DOHH2 (cell line): ENCODE data around the gene GLRA1.

Experiments used
- H3F3A ChIP-seq: fragments of 200-600 bp; sonication (generic), shearing (Covaris generic); 2 replicates; pipeline ENCODE4 v1.6.0; 2016; ENCODE audit warnings: antibody characterized with exemption, mild to moderate bottlenecking; ENCODE audit not compliant: control insufficient read depth, insufficient read depth
- H3K27ac ChIP-seq: fragments of 200-600 bp; sonication (generic); 2 replicates; pipeline ENCODE4 v1.5.1; 2014; ENCODE audit warnings: low read depth, mild to moderate bottlenecking, low read length, moderate library complexity
- H3K27me3 ChIP-seq: fragments of 200-600 bp; sonication (generic); 2 replicates; pipeline ENCODE4 v1.6.1; 2014; ENCODE audit warnings: mild to moderate bottlenecking, low read length, mixed read lengths; ENCODE audit not compliant: control insufficient read depth
- H3K36me3 ChIP-seq: fragments of 200-600 bp; sonication (generic); 2 replicates; pipeline ENCODE4 v1.6.1; 2014; ENCODE audit warnings: mild to moderate bottlenecking, low read length, moderate library complexity, mixed read lengths; ENCODE audit not compliant: control insufficient read depth
- H3K4me1 ChIP-seq: fragments of 200-600 bp; sonication (generic); 2 replicates; pipeline ENCODE4 v1.6.1; 2014; ENCODE audit warnings: mild to moderate bottlenecking, low read length, mixed read lengths; ENCODE audit not compliant: control insufficient read depth
- H3K4me2 ChIP-seq: fragments of 200-600 bp; sonication (generic); 2 replicates; pipeline ENCODE4 v1.6.0; 2014; ENCODE audit warnings: mild to moderate bottlenecking, low read length, moderate library complexity
- H3K4me3 ChIP-seq: fragments of 200-600 bp; sonication (generic); 2 replicates; pipeline ENCODE4 v1.5.1; 2014; ENCODE audit warnings: mild to moderate bottlenecking, low read length, mixed read lengths
- H3K79me2 ChIP-seq: fragments of 200-600 bp; sonication (generic); 2 replicates; pipeline ENCODE4 v1.6.1; 2014; ENCODE audit warnings: mild to moderate bottlenecking, low read length, mixed read lengths; ENCODE audit not compliant: control insufficient read depth
- H3K9me2 ChIP-seq: fragments of 200-600 bp; sonication (generic); replicated peaks from 2 replicates; pipeline ENCODE4 v1.6.1; 2014; ENCODE audit warnings: mild to moderate bottlenecking, low read length, mixed read lengths; ENCODE audit not compliant: control insufficient read depth
- H3K9me3 ChIP-seq: fragments of 200-600 bp; sonication (generic); 2 replicates; pipeline ENCODE4 v1.6.1; 2014; ENCODE audit warnings: antibody characterized with exemption, low read length, mixed read lengths; ENCODE audit not compliant: control insufficient read depth, insufficient read depth
- H4K20me1 ChIP-seq: fragments of 200-600 bp; sonication (generic); 2 replicates; pipeline ENCODE4 v1.6.0; 2014; ENCODE audit warnings: low read depth, mild to moderate bottlenecking, antibody characterized with exemption, low read length, moderate library complexity; ENCODE audit not compliant: control insufficient read depth, insufficient read depth
- CTCF ChIP-seq: fragments of 200-600 bp; sonication (generic); IDR thresholded peaks from one replicate; pipeline ENCODE4 v1.5.1; 2014; ENCODE audit warnings: antibody characterized with exemption, mild to moderate bottlenecking, low read depth, low read length; ENCODE audit not compliant: poor library complexity, severe bottlenecking
- EZH2phosphoT487 ChIP-seq: fragments of 200-600 bp; sonication (generic); IDR thresholded peaks from 2 replicates; pipeline ENCODE4 v1.6.1; 2017; ENCODE audit warnings: borderline replicate concordance, mild to moderate bottlenecking, antibody characterized with exemption, low read length, moderate library complexity, mixed read lengths

The GLRA1 gene

GRCh38 chr5:151949113-151949512 lies 24.5 kb upstream of the GLRA1 start:
- Histone ChIP-seq H4K20me1 (no peaks in the 10 kb centered on the region), H3K9me2 (no peaks in the 10 kb centered on the region), H3K4me2 (no peak overlapping the region), H3K27me3 (no peaks in the 10 kb centered on the region; the same call in 1 of the 2 replicates), H3K4me3 (no peak overlapping the region), H3K36me3 (no peaks in the 10 kb centered on the region), H3K4me1 (no peaks in the 10 kb centered on the region), H3F3A (no peaks in the 10 kb centered on the region), H3K27ac (no peak overlapping the region), H3K79me2 (no peaks in the 10 kb centered on the region), H3K9me3 (no peaks in the 10 kb centered on the region)
- TF ChIP-seq CTCF (no peak), EZH2phosphoT487 (no peak)

GRCh38 chr5:151947931-151948608 lies 23.4 kb upstream of the GLRA1 start:
- Histone ChIP-seq H3K79me2 (no peaks in the 10 kb centered on the region), H3F3A (no peaks in the 10 kb centered on the region), H3K4me1 (no peaks in the 10 kb centered on the region), H3K4me3 (no peak overlapping the region), H3K4me2 (no peak overlapping the region), H3K9me2 (no peaks in the 10 kb centered on the region), H3K36me3 (no peaks in the 10 kb centered on the region), H3K27me3 (no peaks in the 10 kb centered on the region), H3K9me3 (no peaks in the 10 kb centered on the region), H3K27ac (no peak overlapping the region), H4K20me1 (no peaks in the 10 kb centered on the region)
- no peak for TF ChIP-seq EZH2phosphoT487
- TF ChIP-seq CTCF, result no peak

GRCh38 chr5:151937851-151938250 lies 13.2 kb upstream of the GLRA1 start:
- TF ChIP-seq CTCF (no peak), EZH2phosphoT487 (no peak)
- H4K20me1 ChIP-seq, result no peaks in the 10 kb centered on the region
- H3K27ac ChIP-seq, result no peak overlapping the region
- no peaks in the 10 kb centered on the region for H3K36me3 ChIP-seq
- H3K79me2 ChIP-seq, result no peaks in the 10 kb centered on the region
- no peaks in the 10 kb centered on the region for H3K9me2 ChIP-seq
- H3F3A ChIP-seq, result no peaks in the 10 kb centered on the region
- no peak overlapping the region for H3K4me3 ChIP-seq
- H3K4me1 ChIP-seq, result no peaks in the 10 kb centered on the region
- no peaks in the 10 kb centered on the region for H3K9me3 ChIP-seq
- no peaks in the 10 kb centered on the region for H3K27me3 ChIP-seq
- no peak overlapping the region for H3K4me2 ChIP-seq
